GM18511 (cell line): ENCODE measurements around the gene U2SURP.

Experiments used
- ATAC-seq: cut with Tn5 transposase; IDR thresholded peaks from one replicate; pipeline ENCODE4 v1.9.1; 2021; ENCODE audit warnings: mild to moderate bottlenecking, moderate library complexity; ENCODE audit not compliant: unreplicated experiment

Gene U2SURP

GRCh38 chr3:143099690-143100089, 98.3 kb downstream of the U2SURP start:
- ATAC-seq: no peak

- ATAC-seq: no peak
These were observed 99.1 kb downstream of the U2SURP start for GRCh38 chr3:143100451-143100850.

GRCh38 chr3:143101792-143102381, 100.5 kb downstream of the U2SURP start:
- no peak for ATAC-seq

- peak; percentile 67 for ATAC-seq
These were observed 102.3 kb downstream of the U2SURP start for GRCh38 chr3:143103652-143104051.

GRCh38 chr3:143105170-143105569, 103.8 kb downstream of the U2SURP start:
- ATAC-seq: no peak

GRCh38 chr3:143109861-143110260, 108.5 kb downstream of the U2SURP start:
- ATAC-seq: no peak
